Fibroblast of lung (primary cell): Measurements from ENCODE around the gene UNC13D.
A peak's percentile ranks its signal among the peaks of the same experiment; 100 is the strongest.

ENCODE experiments used
- EZH2 ChIP-seq: IDR thresholded peaks from 2 replicates; pipeline ENCODE4 v1.5.1; 2012; ENCODE audit warnings: low read length, control low read depth, mild to moderate bottlenecking; ENCODE audit errors: missing control alignments
- TF ChIP-seq, protein P1 (sequence below), 2 donors: IDR thresholded peaks in 1 of 2; conservative IDR thresholded peaks in 1 of 2; 1 replicate in 1 of 2; 2 replicates in 1 of 2; pipeline ENCODE4 v1.5.1; 2011 to 2012; ENCODE audit warnings: low read length in 2 of 2, control low read depth in 1 of 2, inconsistent platforms in 1 of 2, low read depth in 1 of 2, mild to moderate bottlenecking in 1 of 2

DNA sequence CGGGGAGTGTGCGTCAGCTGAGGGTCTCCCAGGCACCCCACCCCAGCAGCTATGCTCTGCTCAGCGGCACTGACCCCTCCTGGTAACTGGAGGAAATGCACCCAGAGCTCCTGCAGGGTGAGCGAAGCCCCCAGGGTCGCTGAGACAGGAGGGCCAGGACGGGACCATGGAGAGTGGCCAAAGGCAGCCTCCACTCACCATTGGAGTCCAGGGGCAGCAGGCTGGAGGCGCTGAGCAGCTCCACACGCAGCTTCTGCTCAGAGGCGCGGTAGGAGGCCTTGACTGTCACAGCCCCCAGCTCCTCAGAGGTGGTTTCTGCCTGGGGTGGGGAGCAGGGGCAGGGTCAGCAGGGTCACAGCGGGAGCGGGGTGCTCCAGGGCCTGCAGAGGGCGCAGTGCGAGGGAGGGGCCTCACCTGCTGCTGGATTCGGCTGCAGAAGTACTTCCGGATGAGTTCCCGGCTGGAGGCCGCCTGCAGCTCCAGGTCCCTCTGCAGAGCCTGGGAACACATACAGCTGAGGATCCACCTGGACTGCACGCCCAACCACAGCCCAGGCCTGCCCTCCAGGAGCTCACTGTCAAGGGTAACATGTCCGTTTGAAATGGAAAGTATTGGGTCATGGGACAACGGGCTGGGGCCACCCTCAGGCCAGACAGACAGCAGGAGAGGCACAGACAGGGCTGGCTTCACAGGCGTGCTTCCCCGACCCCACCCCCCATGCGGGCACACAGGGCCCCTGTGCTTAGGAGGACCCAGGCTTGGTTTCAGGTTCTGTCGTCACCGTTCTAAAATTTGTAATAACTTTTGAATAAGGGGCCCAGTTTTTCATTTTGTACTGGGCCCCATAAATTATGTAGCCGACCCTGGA lies 13.8 kb downstream of the UNC13D start:
- TF ChIP-seq, protein P1, sequence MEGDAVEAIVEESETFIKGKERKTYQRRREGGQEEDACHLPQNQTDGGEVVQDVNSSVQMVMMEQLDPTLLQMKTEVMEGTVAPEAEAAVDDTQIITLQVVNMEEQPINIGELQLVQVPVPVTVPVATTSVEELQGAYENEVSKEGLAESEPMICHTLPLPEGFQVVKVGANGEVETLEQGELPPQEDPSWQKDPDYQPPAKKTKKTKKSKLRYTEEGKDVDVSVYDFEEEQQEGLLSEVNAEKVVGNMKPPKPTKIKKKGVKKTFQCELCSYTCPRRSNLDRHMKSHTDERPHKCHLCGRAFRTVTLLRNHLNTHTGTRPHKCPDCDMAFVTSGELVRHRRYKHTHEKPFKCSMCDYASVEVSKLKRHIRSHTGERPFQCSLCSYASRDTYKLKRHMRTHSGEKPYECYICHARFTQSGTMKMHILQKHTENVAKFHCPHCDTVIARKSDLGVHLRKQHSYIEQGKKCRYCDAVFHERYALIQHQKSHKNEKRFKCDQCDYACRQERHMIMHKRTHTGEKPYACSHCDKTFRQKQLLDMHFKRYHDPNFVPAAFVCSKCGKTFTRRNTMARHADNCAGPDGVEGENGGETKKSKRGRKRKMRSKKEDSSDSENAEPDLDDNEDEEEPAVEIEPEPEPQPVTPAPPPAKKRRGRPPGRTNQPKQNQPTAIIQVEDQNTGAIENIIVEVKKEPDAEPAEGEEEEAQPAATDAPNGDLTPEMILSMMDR (conservative IDR thresholded peaks at IDR 0.05 in 1 of 2, IDR thresholded peaks at IDR 0.05 in 1 of 2; ENCODE audit: low read depth in 1 of 2, low read length in 2 of 2) = peak; percentile 29 to 58
- TF ChIP-seq EZH2 = no peak
